HCT116 (cell line): ENCODE data around the gene LDHD. TPM values are rescaled to one million over a fixed set of nuclear protein-coding genes. Genes with fewer than 3 reads are reported as not detected.

ENCODE experiments used
- ATAC-seq: fragments of 200-7000 bp; cut with Tn5 transposase; 2 replicates; pipeline ENCODE4 v1.9.1; 2020; ENCODE audit warnings: mild to moderate bottlenecking, moderate library complexity
- BruUV-seq: library from RNA; stranded (reverse); fragments of 400-500 nt; replicated peaks from 2 replicates; lab custom pipeline; 2021; lab: Mats Ljungman, UMichigan
- CTCF ChIA-PET: fragments of 300-600 bp; sonication (Branson Sonifier 250); formaldehyde crosslinking; loops from one replicate; lab custom pipeline; 2021; ENCODE audit warnings: antibody characterized with exemption; lab: Charles Lee
- POLR2A ChIA-PET: fragments of 300-600, 350-600 bp; sonication (Branson Sonifier 250); formaldehyde crosslinking; loops from one replicate; lab custom pipeline; 2021; ENCODE audit warnings: antibody characterized with exemption; lab: Charles Lee
- RAD21 ChIA-PET, 2 experiments: fragments of 300-600 bp; sonication (Branson Sonifier 250); formaldehyde crosslinking; loops; one replicate each; lab custom pipeline; 2023; ENCODE audit warnings: low total read pairs in 2 of 2; ENCODE audit not compliant: uncharacterized antibody in 2 of 2, unreplicated experiment in 2 of 2, low non-redundant PET in 1 of 2; lab: Charles Lee
- DNase-seq: peaks from one replicate; pipeline ENCODE4 v3.0.0-alpha.2; 2010; ENCODE audit warnings: low read depth, low spot score
- H2AFZ ChIP-seq: fragments of 200-600 bp; shearing (Covaris generic), sonication (generic); 2 replicates; pipeline ENCODE4 v1.6.1; 2017; ENCODE audit warnings: low read depth, mixed run types, mixed read lengths, antibody characterized with exemption, low read length; ENCODE audit not compliant: poor library complexity, severe bottlenecking
- H3K27ac ChIP-seq: 2 replicates; pipeline ENCODE4 v1.5.1; 2012; ENCODE audit warnings: low read depth, low read length
- H3K27me3 ChIP-seq: fragments of 200-600 bp; sonication (generic); 2 replicates; pipeline ENCODE4 v1.6.1; 2016; ENCODE audit warnings: mixed run types, low read length, mixed read lengths; ENCODE audit not compliant: insufficient read depth
- H3K36me3 ChIP-seq, 2 experiments: fragments of 200-500 bp in 1 of 2; fragments of 200-600 bp in 1 of 2; sonication (Bioruptor generic) in 1 of 2; sonication (generic) in 1 of 2; 2 replicates each; pipeline versions ENCODE4 v1.5.1 to v1.6.1; 2014 to 2016; ENCODE audit warnings: low read length in 2 of 2, inconsistent platforms in 1 of 2, mixed read lengths in 1 of 2, mixed run types in 1 of 2; ENCODE audit not compliant: insufficient read depth in 2 of 2, control insufficient read depth in 1 of 2
- H3K4me1 ChIP-seq, 2 experiments: fragments of 200-600 bp in 1 of 2; sonication (generic) in 1 of 2; 2 replicates each; pipeline versions ENCODE4 v1.5.1 to v1.6.1; 2012 to 2017; ENCODE audit warnings: low read length in 2 of 2, inconsistent platforms in 1 of 2, mild to moderate bottlenecking in 1 of 2, mixed read lengths in 1 of 2, mixed run types in 1 of 2, moderate library complexity in 1 of 2; ENCODE audit not compliant: insufficient read depth in 2 of 2, control insufficient read depth in 1 of 2
- H3K4me2 ChIP-seq: fragments of 200-600 bp; sonication (generic); 2 replicates; pipeline ENCODE4 v1.6.1; 2017; ENCODE audit warnings: mixed run types, low read length, mixed read lengths
- H3K4me3 ChIP-seq, 2 experiments: fragments of 200-600 bp in 1 of 2; sonication (generic) in 1 of 2; replicated peaks in 1 of 2; 2 replicates each; pipeline ENCODE4 v1.5.1; 2011 to 2016; ENCODE audit warnings: low read length in 2 of 2, control low read depth in 1 of 2, low read depth in 1 of 2, mild to moderate bottlenecking in 1 of 2, mixed read lengths in 1 of 2, mixed run types in 1 of 2
- H3K79me2 ChIP-seq: fragments of 200-600 bp; sonication (generic); 2 replicates; pipeline ENCODE4 v1.6.1; 2017; ENCODE audit warnings: mild to moderate bottlenecking, mixed run types, low read length, moderate library complexity, mixed read lengths; ENCODE audit not compliant: insufficient read depth
- H3K9ac ChIP-seq: fragments of 200-600 bp; sonication (generic); 2 replicates; pipeline ENCODE4 v1.6.1; 2016; ENCODE audit warnings: low read length, mixed read lengths
- H3K9me2 ChIP-seq: fragments of 200-600 bp; sonication (generic), shearing (Covaris generic); 2 replicates; pipeline ENCODE4 v1.6.1; 2017; ENCODE audit warnings: mixed run types, mild to moderate bottlenecking, moderate library complexity; ENCODE audit not compliant: insufficient read depth
- H3K9me3 ChIP-seq, 2 experiments: fragments of 200-500 bp in 1 of 2; fragments of 200-600 bp in 1 of 2; sonication (Bioruptor generic) in 1 of 2; sonication (generic) in 1 of 2; 2 replicates each; pipeline ENCODE4 v1.6.1; 2014 to 2017; ENCODE audit warnings: low read length in 2 of 2, mixed read lengths in 2 of 2, inconsistent platforms in 1 of 2, low read depth in 1 of 2, mild to moderate bottlenecking in 1 of 2, mixed run types in 1 of 2, moderate library complexity in 1 of 2; ENCODE audit not compliant: control insufficient read depth in 1 of 2, insufficient read depth in 1 of 2
- H4K20me1 ChIP-seq: fragments of 200-600 bp; sonication (generic), shearing (Covaris generic); 2 replicates; pipeline ENCODE4 v1.6.1; 2017; ENCODE audit warnings: mixed run types, mild to moderate bottlenecking, moderate library complexity; ENCODE audit not compliant: insufficient read depth
- CBX3 ChIP-seq: IDR thresholded peaks from 2 replicates; pipeline ENCODE4 v1.6.1; 2012; ENCODE audit warnings: low read depth
- EGR1 ChIP-seq: IDR thresholded peaks from 2 replicates; pipeline ENCODE4 v1.6.1; 2012; ENCODE audit warnings: low read depth
- POLR2A ChIP-seq: IDR thresholded peaks from 2 replicates; pipeline ENCODE4 v1.7.0; 2011; ENCODE audit warnings: borderline replicate concordance; ENCODE audit not compliant: insufficient read depth, insufficient read length; ENCODE audit errors: extremely low read depth
- POLR2AphosphoS5 ChIP-seq: IDR thresholded peaks from 2 replicates; pipeline ENCODE4 v1.6.1; 2011; ENCODE audit warnings: mild to moderate bottlenecking, low read depth, low read length, moderate library complexity
- SP1 ChIP-seq: IDR thresholded peaks from 2 replicates; pipeline ENCODE4 v1.6.1; 2012; ENCODE audit warnings: low read depth
- YY1 ChIP-seq: IDR thresholded peaks from 2 replicates; pipeline ENCODE4 v1.6.1; 2011; ENCODE audit warnings: low read length, low read depth, moderate library complexity, mild to moderate bottlenecking; ENCODE audit not compliant: insufficient replicate concordance; ENCODE audit errors: extremely low read depth
- intact Hi-C: fragments of 100-400 bp; cut with micrococcal nuclease; formaldehyde crosslinking; loops from 2 replicates; pipeline ENCODE4 v1.10.0; 2022
- total RNA-seq: library from RNA; stranded (reverse); gene quantifications from one replicate; pipeline ENCODE4 v1.2.1, GENCODE V29; 2021; ENCODE audit not compliant: unreplicated experiment
- TF ChIP-seq, protein P1 (sequence below): IDR thresholded peaks from 2 replicates; pipeline ENCODE4 v1.6.1; 2011; ENCODE audit warnings: mild to moderate bottlenecking, low read length, moderate library complexity; ENCODE audit not compliant: insufficient replicate concordance; ENCODE audit errors: extremely low read depth
- TF ChIP-seq, protein P2 (sequence below): IDR thresholded peaks from 2 replicates; pipeline ENCODE4 v1.6.1; 2012; ENCODE audit warnings: low read depth

The LDHD gene
- total RNA-seq, 1 experiment from 2014 or later = 3.4 TPM

DNA sequence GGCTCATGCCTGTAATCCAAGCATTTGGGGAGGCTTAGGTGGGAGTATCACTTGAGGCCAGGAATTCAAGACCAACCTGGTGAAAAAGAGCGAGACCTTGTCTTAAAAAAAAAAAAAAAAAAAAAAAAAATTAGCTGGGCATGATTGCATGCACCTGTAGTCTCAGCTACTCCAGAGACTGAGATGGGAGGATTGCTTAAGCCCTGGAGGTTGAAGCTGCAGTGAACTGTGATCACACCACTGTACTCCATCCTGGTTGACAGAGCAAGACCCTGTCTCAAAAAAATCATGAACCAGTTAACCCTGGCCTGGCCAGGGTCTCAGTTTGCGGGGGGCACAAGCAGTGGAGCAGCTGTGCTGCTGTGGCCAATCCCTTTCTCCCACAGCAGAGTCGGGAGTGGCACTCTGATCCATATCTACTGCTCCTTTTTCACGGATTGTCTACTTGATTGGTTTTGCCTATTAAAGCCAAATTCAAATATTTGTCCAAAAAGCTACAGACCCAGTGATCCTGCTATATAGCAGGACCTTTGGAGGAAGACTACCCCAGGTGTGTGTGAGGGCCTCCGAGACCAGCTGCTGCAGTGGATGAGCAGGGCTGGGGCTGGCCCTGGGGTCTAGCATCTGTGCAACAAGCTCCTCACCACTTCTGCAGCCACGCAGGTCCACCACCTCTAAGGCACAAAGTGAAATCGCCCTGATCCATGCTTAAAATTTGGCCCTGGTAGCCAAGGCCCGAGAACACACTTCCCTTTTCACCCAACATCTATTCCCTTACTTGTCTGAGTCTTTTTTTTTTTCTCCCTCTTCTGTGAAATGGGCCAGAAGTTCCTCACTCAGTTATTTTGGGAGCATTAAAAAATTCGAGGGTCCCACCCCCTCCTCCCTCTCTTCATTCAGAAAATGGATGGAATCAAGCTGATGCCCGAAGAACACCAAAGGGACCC lies 48.2 kb downstream of the LDHD start:
- ChIA-PET CTCF (no interaction called here), POLR2A (no interaction called here)
- BruUV-seq = no TSS peak

More for the DNA sequence above, 48.2 kb downstream of the LDHD start:
- no peak for TF ChIP-seq YY1
- TF ChIP-seq CBX3 = no peak
- TF ChIP-seq, protein P1, sequence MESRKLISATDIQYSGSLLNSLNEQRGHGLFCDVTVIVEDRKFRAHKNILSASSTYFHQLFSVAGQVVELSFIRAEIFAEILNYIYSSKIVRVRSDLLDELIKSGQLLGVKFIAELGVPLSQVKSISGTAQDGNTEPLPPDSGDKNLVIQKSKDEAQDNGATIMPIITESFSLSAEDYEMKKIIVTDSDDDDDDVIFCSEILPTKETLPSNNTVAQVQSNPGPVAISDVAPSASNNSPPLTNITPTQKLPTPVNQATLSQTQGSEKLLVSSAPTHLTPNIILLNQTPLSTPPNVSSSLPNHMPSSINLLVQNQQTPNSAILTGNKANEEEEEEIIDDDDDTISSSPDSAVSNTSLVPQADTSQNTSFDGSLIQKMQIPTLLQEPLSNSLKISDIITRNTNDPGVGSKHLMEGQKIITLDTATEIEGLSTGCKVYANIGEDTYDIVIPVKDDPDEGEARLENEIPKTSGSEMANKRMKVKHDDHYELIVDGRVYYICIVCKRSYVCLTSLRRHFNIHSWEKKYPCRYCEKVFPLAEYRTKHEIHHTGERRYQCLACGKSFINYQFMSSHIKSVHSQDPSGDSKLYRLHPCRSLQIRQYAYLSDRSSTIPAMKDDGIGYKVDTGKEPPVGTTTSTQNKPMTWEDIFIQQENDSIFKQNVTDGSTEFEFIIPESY = no peak
- TF ChIP-seq, protein P2, sequence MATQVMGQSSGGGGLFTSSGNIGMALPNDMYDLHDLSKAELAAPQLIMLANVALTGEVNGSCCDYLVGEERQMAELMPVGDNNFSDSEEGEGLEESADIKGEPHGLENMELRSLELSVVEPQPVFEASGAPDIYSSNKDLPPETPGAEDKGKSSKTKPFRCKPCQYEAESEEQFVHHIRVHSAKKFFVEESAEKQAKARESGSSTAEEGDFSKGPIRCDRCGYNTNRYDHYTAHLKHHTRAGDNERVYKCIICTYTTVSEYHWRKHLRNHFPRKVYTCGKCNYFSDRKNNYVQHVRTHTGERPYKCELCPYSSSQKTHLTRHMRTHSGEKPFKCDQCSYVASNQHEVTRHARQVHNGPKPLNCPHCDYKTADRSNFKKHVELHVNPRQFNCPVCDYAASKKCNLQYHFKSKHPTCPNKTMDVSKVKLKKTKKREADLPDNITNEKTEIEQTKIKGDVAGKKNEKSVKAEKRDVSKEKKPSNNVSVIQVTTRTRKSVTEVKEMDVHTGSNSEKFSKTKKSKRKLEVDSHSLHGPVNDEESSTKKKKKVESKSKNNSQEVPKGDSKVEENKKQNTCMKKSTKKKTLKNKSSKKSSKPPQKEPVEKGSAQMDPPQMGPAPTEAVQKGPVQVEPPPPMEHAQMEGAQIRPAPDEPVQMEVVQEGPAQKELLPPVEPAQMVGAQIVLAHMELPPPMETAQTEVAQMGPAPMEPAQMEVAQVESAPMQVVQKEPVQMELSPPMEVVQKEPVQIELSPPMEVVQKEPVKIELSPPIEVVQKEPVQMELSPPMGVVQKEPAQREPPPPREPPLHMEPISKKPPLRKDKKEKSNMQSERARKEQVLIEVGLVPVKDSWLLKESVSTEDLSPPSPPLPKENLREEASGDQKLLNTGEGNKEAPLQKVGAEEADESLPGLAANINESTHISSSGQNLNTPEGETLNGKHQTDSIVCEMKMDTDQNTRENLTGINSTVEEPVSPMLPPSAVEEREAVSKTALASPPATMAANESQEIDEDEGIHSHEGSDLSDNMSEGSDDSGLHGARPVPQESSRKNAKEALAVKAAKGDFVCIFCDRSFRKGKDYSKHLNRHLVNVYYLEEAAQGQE = no peak
- TF ChIP-seq POLR2AphosphoS5 = no peak
- no peak for TF ChIP-seq SP1
- no peak for TF ChIP-seq POLR2A
- TF ChIP-seq EGR1 = no peak
- Histone ChIP-seq H3K4me1 (no peaks in the 10 kb centered on the region), H3K9me3 (no peaks in the 10 kb centered on the region), H3K36me3 (no peaks in the 10 kb centered on the region), H3K79me2 (peaks cover 68% of the 10 kb centered on the region), H3K4me3 (no peak overlapping the region), H2AFZ (no peak overlapping the region), H3K27ac (no peak overlapping the region), H3K4me2 (no peak overlapping the region), H3K9ac (no peak overlapping the region), H3K9me2 (no peaks in the 10 kb centered on the region), H3K27me3 (no peaks in the 10 kb centered on the region), H4K20me1 (no peaks in the 10 kb centered on the region)
- ATAC-seq (no peak), DNase-seq (no peak)
- intact Hi-C loops = no loop called here
- RAD21 ChIA-PET = no interaction called here
